HG03103 (cell line): ENCODE data around the gene HIGD1A.

ENCODE experiments used
- ATAC-seq: cut with Tn5 transposase; IDR thresholded peaks from one replicate; pipeline ENCODE4 v1.9.1; 2021; ENCODE audit warnings: low read depth; ENCODE audit not compliant: unreplicated experiment

The HIGD1A gene

DNA sequence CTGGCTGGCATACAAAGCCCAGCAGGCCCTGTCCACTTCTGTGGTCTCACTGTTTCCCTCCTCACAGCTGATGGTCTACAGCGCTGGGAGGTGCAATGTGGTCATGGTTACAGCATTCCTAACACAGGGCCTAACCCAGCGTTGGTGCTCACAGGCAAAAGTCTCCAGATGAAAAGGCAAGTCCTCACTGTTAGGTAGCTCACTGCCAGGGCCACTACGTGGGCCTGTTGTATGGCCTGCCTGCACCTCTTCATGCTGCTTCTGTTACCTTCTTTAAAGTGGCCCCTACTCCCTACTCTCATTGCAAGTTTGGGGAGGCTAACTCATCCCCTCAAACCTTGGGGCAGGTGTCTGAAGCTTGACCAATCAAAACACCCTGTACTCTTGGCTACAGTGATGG, 62.5 kb downstream of the HIGD1A start:
- no peak for ATAC-seq

DNA sequence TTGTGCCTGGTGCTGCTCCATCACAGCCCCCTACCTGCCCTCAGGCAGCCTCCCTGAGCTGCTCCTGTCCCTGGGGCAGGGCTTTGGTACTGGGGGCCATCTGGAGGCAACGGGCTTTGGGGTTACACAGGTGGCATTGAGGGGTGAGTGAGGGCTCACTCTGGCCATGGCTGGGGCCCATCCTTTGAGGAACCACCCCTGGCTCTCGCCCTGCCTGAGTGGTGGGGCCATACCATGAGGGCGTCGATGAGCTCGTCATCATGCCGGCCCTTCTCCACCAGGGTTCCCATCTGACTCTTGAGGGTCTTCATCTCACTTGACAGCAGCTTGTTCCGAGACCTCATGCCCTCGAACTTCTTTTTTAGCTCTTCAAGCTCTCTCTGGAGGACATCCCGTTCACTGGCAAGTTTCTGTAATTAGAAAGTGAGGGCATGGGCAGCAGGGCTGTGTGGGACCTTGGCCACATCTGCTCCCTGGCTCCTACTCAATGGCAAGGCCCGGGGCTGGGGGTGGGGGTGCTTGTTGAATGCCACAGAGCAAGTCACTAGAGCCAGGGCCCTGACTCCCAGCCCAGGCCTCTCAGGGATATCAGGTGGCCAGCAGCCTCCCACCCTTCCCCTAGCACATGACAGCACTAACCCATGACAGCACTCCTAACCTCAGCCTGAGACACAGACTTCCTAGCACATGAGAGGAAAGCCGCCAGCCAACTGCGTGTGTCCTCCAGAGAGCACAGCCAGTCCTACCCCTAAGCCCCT, 64.7 kb downstream of the HIGD1A start:
- no peak for ATAC-seq

DNA sequence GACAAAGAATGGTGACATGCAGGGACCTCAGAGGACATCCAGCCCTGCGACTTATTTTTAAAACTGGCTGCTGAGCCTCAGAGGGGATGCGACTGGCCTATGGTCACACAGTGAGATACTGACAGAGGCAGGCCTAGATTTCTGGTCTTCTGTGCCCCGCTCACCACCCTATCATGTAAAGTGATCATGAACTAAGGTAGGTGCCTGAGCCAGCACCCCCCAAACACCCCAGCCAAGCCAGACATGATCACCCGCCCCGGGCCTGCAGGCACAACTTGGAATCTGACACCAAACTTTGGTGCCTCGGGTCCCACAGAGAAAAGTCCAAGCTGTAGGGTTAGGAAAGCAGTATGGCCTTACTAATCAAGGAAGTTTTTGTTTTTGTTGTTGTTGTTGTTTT, 67.8 kb downstream of the HIGD1A start:
- no peak for ATAC-seq

DNA sequence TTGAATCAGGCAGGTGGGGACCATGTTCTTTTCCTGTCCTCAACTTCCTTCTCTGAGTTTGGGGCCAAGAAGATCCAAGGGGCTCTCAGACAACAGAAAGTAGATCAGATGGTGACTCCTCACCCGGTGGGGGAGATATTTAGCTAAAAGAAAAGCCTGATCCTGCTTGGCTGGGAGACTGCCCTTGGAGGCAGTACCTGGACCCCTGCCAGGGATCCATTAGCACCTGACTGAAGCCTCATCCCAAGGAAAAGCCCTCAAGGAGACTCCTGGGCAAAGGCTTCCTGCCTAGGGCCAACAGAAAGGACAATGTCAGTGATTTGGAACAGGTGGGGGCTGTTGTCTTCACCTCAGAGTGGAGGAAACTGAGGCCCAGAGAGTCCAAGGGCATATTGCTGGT, 68.2 kb downstream of the HIGD1A start:
- ATAC-seq, result no peak

GRCh38 chr3:42735615-42736014, 68.7 kb downstream of the HIGD1A start:
- ATAC-seq, result no peak

DNA sequence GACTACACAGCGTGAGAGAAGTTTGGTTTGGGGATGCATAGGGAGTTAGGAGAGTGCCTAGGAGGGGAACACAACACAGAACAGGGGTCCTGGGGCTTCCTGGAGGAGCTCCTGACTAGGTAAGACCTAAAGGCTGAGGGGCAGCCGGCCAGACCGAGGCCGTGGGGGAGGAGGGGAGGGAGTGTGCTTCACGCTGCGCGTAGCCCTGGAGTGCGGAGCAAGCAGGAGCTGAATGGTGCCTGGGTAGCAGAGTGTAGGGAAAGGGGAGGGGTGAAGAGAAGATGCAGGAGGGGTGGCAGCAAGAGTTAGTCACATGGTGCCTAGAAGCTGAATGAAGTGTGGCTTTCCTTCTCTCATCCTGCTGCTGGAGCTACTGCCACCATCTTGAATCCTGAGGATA, 69.3 kb downstream of the HIGD1A start:
- no peak for ATAC-seq

DNA sequence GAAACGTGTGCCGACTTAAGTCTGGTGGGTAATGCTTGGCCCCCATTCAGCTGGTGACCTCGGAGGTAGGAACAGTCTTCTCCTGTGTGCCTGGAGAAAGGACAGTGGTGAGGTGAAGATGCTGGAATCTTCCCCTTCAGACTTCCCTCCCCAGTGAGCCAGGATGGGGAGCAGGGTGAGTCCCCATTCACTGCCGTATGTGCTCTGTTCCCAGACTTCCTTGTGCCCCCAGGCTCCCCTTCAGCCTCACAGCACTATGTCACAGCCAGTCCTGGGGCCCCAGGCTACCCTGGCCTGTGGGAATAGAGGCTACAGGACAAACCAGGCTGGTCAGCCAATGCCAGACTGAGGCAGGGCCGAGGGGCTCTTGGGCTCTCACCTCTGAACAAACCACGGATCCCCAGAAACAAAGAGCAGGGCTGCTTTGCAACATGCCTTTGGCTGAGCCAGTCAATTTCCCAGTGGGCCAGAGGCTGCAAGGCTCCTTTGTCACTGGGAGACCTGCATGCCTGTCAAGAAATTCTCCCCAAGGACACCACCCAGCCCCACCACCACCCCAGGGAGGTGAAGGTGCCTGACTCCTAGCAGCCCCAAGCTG, 69.9 kb downstream of the HIGD1A start:
- no peak for ATAC-seq

- no peak for ATAC-seq
These were observed 70.6 kb downstream of the HIGD1A start for GRCh38 chr3:42733501-42734262.
